KMS-11 (cell line): ENCODE measurements around the gene CCDC43.
A peak's percentile ranks its signal among the peaks of the same experiment; 100 is the strongest.
"Not testable (repeated sequence)": the region's sequence is repeated elsewhere in the genome, so short reads cannot be mapped to it uniquely, and the experiment has no call there.

ENCODE experiments used
- H2AFZ ChIP-seq: fragments of 200-600 bp; sonication (generic); 2 replicates; pipeline ENCODE4 v1.6.1; 2016; ENCODE audit warnings: antibody characterized with exemption, mixed run types, low read depth
- H3K27ac ChIP-seq: fragments of 200-600 bp; sonication (generic); 2 replicates; pipeline ENCODE4 v1.6.1; 2016; ENCODE audit warnings: mild to moderate bottlenecking, mixed run types
- H3K27me3 ChIP-seq: fragments of 200-600 bp; sonication (generic); 2 replicates; pipeline ENCODE4 v1.6.1; 2017; ENCODE audit warnings: mild to moderate bottlenecking, low read depth, mixed run types, moderate library complexity; ENCODE audit not compliant: insufficient read depth
- H3K36me3 ChIP-seq: fragments of 200-600 bp; sonication (generic); 2 replicates; pipeline ENCODE4 v1.6.1; 2017; ENCODE audit warnings: mild to moderate bottlenecking, mixed run types; ENCODE audit not compliant: insufficient read depth
- H3K4me1 ChIP-seq: fragments of 200-600 bp; sonication (generic); 2 replicates; pipeline ENCODE4 v1.6.1; 2016; ENCODE audit warnings: mild to moderate bottlenecking, low read depth, mixed run types; ENCODE audit not compliant: poor library complexity, severe bottlenecking
- H3K4me2 ChIP-seq: fragments of 200-600 bp; sonication (generic); 2 replicates; pipeline ENCODE4 v1.7.0; 2016; ENCODE audit warnings: mild to moderate bottlenecking, mixed run types
- H3K4me3 ChIP-seq: fragments of 200-600 bp; sonication (generic); IDR thresholded peaks from 2 replicates; pipeline ENCODE4 v1.6.1; 2017; ENCODE audit warnings: low read depth, low read length, mixed read lengths; ENCODE audit not compliant: insufficient read depth
- H3K79me2 ChIP-seq: fragments of 200-600 bp; sonication (generic); 2 replicates; pipeline ENCODE4 v1.6.1; 2016; ENCODE audit warnings: low read depth, mixed run types; ENCODE audit not compliant: insufficient read depth
- H3K9ac ChIP-seq: fragments of 200-600 bp; sonication (generic); 2 replicates; pipeline ENCODE4 v1.6.1; 2016; ENCODE audit warnings: mild to moderate bottlenecking, mixed run types
- H4K20me1 ChIP-seq: fragments of 200-600 bp; sonication (generic); 2 replicates; pipeline ENCODE4 v1.6.1; 2016; ENCODE audit warnings: mild to moderate bottlenecking, mixed run types; ENCODE audit not compliant: insufficient read depth
- CTCF ChIP-seq: fragments of 200-600 bp; sonication (generic); conservative IDR thresholded peaks from 2 replicates; pipeline ENCODE4 v1.6.1; 2017; ENCODE audit warnings: low read depth, mild to moderate bottlenecking, antibody characterized with exemption, low read length, moderate library complexity, mixed read lengths

CCDC43 gene

GRCh38 chr17:44733753-44734152, 44.2 kb upstream of the CCDC43 start:
- peak; percentile 51 for TF ChIP-seq CTCF
- no peaks in the 10 kb centered on the region for H3K27me3 ChIP-seq
- peaks cover 16% of the 10 kb centered on the region for H3K4me1 ChIP-seq
- H3K79me2 ChIP-seq: no peaks in the 10 kb centered on the region
- no peak overlapping the region for H3K9ac ChIP-seq
- no peak overlapping the region for H3K27ac ChIP-seq
- H3K4me3 ChIP-seq: no peak overlapping the region
- H3K4me2 ChIP-seq: no peak overlapping the region
- no peak overlapping the region for H2AFZ ChIP-seq
- H3K36me3 ChIP-seq: no peaks in the 10 kb centered on the region; the same call in 1 of the 2 replicates
- H4K20me1 ChIP-seq: no peaks in the 10 kb centered on the region

GRCh38 chr17:44726121-44726520, 36.5 kb upstream of the CCDC43 start:
- H4K20me1 ChIP-seq, H2AFZ ChIP-seq, H3K4me3 ChIP-seq, H3K9ac ChIP-seq, H3K27me3 ChIP-seq, H3K79me2 ChIP-seq, H3K36me3 ChIP-seq, H3K4me1 ChIP-seq, H3K27ac ChIP-seq, H3K4me2 ChIP-seq: not testable (repeated sequence)

GRCh38 chr17:44722254-44722653, 32.7 kb upstream of the CCDC43 start:
- Histone ChIP-seq H3K79me2 (no peaks in the 10 kb centered on the region), H4K20me1 (no peaks in the 10 kb centered on the region), H3K4me2 (no peak overlapping the region), H3K27ac (no peak overlapping the region), H3K9ac (no peak overlapping the region), H3K4me3 (no peak overlapping the region), H3K36me3 (no peaks in the 10 kb centered on the region; the same call in 1 of the 2 replicates), H3K4me1 (no peaks in the 10 kb centered on the region), H2AFZ (no peak overlapping the region), H3K27me3 (no peaks in the 10 kb centered on the region)
- no peak for TF ChIP-seq CTCF

- no peaks in the 10 kb centered on the region for H4K20me1 ChIP-seq
- no peaks in the 10 kb centered on the region for H3K27me3 ChIP-seq
- H2AFZ ChIP-seq: no peak overlapping the region
- no peak overlapping the region for H3K27ac ChIP-seq
- TF ChIP-seq CTCF: no peak
- H3K4me3 ChIP-seq: no peak overlapping the region
- no peaks in the 10 kb centered on the region for H3K4me1 ChIP-seq
- H3K9ac ChIP-seq: no peak overlapping the region
- H3K4me2 ChIP-seq: no peak overlapping the region
- H3K36me3 ChIP-seq: no peaks in the 10 kb centered on the region; the same call in 1 of the 2 replicates
- H3K79me2 ChIP-seq: no peaks in the 10 kb centered on the region
These were observed 29.9 kb upstream of the CCDC43 start for GRCh38 chr17:44719444-44719843.

- peaks cover 19% of the 10 kb centered on the region; the same call in 1 of the 2 replicates for H3K79me2 ChIP-seq
- no peak for TF ChIP-seq CTCF
- H3K4me2 ChIP-seq: peak within 1 kb of the TSS; percentile 99
- no peaks in the 10 kb centered on the region for H3K27me3 ChIP-seq
- H4K20me1 ChIP-seq: no peaks in the 10 kb centered on the region
- peaks cover 20% of the 10 kb centered on the region for H3K4me1 ChIP-seq
- no peaks in the 10 kb centered on the region for H3K36me3 ChIP-seq
- peak within 1 kb of the TSS; percentile 99 for H2AFZ ChIP-seq
- peak within 1 kb of the TSS; percentile 31 for H3K4me3 ChIP-seq
- H3K27ac ChIP-seq: peak within 1 kb of the TSS; percentile 39
- peak within 1 kb of the TSS; percentile 61 for H3K9ac ChIP-seq
These were observed 19.1 kb upstream of the CCDC43 start, which contains the start of gene DBF4B for GRCh38 chr17:44708401-44709263. Gene DBF4B (plus strand): TSS chr17:44708665. CDS start chr17:44708821, 156 bp downstream.
